Coronary artery (tissue), 2 donors: ENCODE measurements around the gene TAF1C.
"Not testable (repeated sequence)": the region's sequence is repeated elsewhere in the genome, so short reads cannot be mapped to it uniquely, and the experiment has no call there.

Source experiments
- DNase-seq: peaks from one replicate; pipeline ENCODE4 v3.0.0-alpha.2; 2017; ENCODE audit warnings: low spot score
- H3K27ac ChIP-seq, 2 donors: fragments of 200-600 bp; sonication (generic); one replicate each; pipeline ENCODE4 v1.5.1; 2016 to 2019
- H3K4me3 ChIP-seq: fragments of 200-600 bp; sonication (generic); 2 replicates; pipeline ENCODE4 v1.5.1; 2016; ENCODE audit warnings: mild to moderate bottlenecking, moderate library complexity
- TF ChIP-seq, protein P1 (sequence below): fragments of 200-600 bp; sonication (generic); IDR thresholded peaks from one replicate; pipeline ENCODE4 v1.5.1; 2019; ENCODE audit warnings: antibody characterized with exemption

TAF1C gene

DNA sequence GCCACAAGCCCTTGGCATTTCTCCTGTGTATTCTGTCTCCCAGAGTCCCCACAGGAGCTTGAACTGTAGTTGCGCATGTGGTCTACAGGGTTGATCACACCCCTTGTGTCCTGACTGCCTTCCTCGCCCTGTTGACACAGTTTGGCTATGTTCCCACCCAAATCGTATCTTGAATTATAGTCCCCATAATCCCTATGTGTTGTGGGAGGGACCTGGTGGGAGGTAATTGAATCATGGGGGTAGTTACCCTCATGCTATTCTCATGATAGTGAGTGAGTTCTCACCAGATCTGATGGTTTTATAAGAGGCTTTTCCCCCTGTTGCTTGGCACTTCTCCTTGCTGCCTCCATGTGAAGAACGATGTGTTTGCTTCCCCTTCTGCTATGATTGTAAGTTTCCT is 25.3 kb upstream of the TAF1C start:
- no peak for DNase-seq
- TF ChIP-seq, protein P1, sequence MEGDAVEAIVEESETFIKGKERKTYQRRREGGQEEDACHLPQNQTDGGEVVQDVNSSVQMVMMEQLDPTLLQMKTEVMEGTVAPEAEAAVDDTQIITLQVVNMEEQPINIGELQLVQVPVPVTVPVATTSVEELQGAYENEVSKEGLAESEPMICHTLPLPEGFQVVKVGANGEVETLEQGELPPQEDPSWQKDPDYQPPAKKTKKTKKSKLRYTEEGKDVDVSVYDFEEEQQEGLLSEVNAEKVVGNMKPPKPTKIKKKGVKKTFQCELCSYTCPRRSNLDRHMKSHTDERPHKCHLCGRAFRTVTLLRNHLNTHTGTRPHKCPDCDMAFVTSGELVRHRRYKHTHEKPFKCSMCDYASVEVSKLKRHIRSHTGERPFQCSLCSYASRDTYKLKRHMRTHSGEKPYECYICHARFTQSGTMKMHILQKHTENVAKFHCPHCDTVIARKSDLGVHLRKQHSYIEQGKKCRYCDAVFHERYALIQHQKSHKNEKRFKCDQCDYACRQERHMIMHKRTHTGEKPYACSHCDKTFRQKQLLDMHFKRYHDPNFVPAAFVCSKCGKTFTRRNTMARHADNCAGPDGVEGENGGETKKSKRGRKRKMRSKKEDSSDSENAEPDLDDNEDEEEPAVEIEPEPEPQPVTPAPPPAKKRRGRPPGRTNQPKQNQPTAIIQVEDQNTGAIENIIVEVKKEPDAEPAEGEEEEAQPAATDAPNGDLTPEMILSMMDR: no peak
- H3K27ac ChIP-seq: no peak overlapping the region
- no peak overlapping the region for H3K4me3 ChIP-seq

DNA sequence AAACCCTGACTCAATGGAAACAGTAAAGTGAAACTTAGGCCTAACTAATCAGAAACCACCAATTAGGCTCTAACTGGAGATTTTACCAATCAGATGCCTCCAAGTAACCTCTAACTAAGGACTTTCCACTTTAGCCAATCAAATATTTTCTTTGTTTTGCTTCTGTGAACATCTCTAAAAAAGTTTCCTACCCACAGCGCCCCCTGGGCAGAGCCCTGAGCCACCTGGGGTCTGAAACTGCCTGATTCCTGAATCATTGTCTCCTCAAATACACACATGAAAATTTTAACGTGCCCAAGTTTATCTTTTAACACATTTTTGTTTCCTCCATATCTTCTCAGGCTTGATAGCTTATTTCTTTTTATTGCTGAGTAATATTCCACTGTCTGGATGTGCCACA is 23.1 kb upstream of the TAF1C start:
- no peak overlapping the region for H3K4me3 ChIP-seq
- DNase-seq: no peak
- TF ChIP-seq, protein P1: no peak

DNA sequence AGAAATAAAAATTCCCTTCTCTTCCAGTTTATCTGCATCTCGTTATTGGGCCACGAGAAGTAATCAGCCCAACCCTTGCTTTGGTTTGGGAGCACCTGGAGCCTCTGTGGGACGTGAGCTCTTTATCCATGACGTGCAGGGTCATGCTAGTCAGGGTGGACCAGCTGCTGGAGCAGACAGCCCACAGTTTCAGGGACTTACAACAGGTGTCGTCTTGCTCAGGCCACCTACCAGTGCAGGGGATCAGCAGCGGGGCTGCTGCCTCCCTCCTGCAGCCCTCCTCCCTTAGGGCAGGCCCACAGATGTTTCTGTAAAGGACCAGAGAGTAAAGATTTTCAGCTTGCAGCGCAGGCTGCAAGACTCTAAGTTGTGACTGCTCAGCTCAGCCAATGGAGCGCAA is 21.0 kb upstream of the TAF1C start:
- TF ChIP-seq, protein P1: no peak
- no peak overlapping the region for H3K4me3 ChIP-seq
- DNase-seq: no peak
- H3K27ac ChIP-seq: no peak overlapping the region

More for the DNA sequence above, 23.1 kb upstream of the TAF1C start:
- H3K27ac ChIP-seq: no peak overlapping the region

DNA sequence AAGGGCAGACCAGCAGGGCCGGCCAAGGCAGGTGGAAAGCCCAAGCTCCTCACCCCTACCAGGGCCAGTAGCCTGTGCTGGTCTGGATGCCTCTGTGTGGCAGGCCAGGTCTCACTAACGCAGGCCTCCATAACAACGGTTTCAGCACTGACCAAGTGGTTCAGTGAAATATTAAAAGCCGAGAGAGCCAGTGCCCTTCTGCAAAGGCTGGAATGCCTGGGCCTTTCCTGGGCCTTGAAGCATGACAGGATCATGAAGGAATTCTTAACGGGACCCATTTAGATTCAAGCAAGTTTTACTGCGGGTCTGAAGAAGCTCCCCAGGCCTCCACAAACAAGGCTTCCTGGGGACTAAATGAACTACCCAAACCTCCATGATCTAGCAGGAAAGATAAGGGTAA is 20.4 kb upstream of the TAF1C start:
- Histone ChIP-seq H3K4me3 (no peak overlapping the region), H3K27ac (no peak overlapping the region)
- no peak for DNase-seq
- TF ChIP-seq, protein P1: no peak

DNA sequence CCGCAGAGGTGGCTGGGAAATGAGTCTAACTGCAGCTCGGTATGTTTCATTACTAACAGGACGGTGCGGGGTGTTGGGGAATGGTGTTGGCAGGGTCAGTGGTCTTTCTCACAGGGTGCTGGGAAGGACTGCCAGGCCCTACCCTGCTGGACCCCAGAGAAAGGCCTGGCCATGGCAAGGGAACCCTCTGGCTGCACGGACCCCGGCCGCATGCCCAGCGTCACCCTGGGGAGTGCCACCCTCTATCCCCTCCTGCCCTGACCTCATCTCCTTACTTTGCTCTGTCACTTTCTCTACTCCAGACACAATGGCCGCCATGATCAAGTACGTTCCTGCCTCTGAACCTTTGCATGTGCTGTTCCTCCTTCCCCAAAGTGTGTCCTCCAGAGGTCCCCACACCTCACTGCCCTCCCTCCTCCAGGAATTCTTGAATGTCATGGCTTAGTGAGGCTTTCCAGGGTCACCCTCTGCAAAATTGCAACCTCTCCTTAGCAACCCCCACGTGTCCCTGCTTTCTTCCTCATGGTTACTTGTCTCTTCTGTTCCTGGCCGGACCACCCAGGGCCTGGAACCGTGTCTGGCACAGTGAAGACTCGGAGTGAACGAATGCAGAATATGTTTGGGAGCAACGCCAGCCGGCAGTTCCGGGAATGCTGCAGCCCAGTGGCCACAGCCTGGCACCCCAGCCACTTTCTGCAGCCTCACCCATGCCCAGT is 19.3 kb upstream of the TAF1C start:
- DNase-seq: no peak
- Histone ChIP-seq H3K27ac (no peak overlapping the region), H3K4me3 (no peak overlapping the region)
- TF ChIP-seq, protein P1: no peak

DNA sequence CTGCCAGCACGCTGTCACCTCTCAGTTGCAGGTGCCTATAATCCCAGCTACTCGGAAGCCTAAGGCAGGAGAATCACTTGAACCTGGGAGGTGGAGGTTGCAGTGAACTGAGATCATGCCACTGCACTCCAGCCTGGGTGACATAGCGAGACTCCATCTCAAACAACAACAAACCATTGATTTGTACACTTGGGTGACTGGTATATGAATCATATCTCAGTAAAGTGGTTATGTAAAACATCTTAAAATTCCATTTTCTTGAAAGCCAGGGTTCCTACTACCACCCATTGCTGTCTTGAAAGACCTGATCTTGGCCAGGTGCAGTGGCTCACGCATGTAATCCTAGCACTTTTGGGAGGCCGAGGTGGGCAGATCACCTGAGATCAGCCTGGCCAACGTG is 18.3 kb upstream of the TAF1C start:
- not testable (repeated sequence) for H3K4me3 ChIP-seq, DNase-seq, H3K27ac ChIP-seq

DNA sequence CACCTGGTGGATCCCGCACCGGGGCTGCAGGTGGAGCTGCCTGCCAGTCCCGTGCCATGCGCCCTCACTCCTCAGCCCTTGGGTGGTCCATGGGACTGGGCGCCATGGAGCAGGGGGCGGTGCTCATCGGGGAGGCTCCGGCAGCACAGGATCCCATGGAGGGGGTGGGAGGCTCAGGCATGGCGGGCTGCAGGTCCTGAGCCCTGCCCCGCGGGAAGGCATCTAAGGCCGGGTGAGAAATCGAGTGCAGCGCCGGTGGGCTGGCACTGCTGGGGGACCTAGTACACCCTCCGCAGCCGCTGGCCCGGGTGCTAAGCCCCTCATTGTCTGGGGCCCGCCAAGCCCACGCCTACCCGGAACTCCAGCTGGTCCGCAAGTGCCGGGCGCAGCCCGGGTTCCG is 17.7 kb upstream of the TAF1C start:
- DNase-seq, H3K4me3 ChIP-seq, H3K27ac ChIP-seq: not testable (repeated sequence)

DNA sequence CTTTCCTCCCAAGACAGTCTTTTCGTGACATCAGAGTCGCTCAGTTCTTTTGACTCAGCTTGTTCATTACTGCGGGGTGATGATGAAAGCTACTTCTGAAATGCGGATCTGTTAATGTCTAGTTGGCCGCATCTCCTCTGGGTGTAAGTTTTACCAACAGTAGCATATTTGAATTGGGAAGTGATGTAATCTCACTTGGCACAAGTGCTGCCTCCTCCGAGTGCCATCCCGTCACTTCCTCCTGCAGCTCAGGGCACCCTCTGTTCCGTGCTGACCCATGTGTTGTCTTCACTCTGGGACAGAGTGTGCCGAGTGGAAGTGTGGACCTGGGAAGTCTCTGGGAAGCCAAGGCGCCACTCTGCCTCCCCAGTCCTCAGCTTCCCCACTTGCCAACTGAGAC is 13.0 kb upstream of the TAF1C start:
- no peak overlapping the region for H3K4me3 ChIP-seq
- TF ChIP-seq, protein P1: no peak
- H3K27ac ChIP-seq: peak overlapping the region in 1 of 2 donors; percentile 77
- no peak for DNase-seq
